Adipocyte (in vitro differentiated cells): ENCODE data around the gene SUPT3H.

Experiments
- DNase-seq: peaks from one replicate; pipeline ENCODE4 v3.0.0-alpha.2; 2015; ENCODE audit warnings: low read depth
- H3K27me3 ChIP-seq: replicated peaks from 2 replicates; pipeline ENCODE4 v1.7.0; 2013; ENCODE audit warnings: mild to moderate bottlenecking, low read length, moderate library complexity; ENCODE audit not compliant: control insufficient read depth, insufficient read depth
- H3K36me3 ChIP-seq: 2 replicates; pipeline ENCODE4 v1.7.0; 2013; ENCODE audit warnings: low read length, mild to moderate bottlenecking, moderate library complexity; ENCODE audit not compliant: control insufficient read depth, insufficient read depth, severe bottlenecking
- H3K4me1 ChIP-seq: 2 replicates; pipeline ENCODE4 v1.7.0; 2013; ENCODE audit warnings: mild to moderate bottlenecking, low read length, moderate library complexity; ENCODE audit not compliant: control insufficient read depth, insufficient read depth
- H3K4me3 ChIP-seq: 2 replicates; pipeline ENCODE4 v1.7.0; 2013; ENCODE audit warnings: mild to moderate bottlenecking, low read length, moderate library complexity
- H3K9ac ChIP-seq: 2 replicates; pipeline ENCODE4 v1.7.0; 2013; ENCODE audit warnings: mild to moderate bottlenecking, low read length, moderate library complexity
- H3K9me3 ChIP-seq: 2 replicates; pipeline ENCODE4 v1.7.0; 2013; ENCODE audit warnings: mild to moderate bottlenecking, low read length, moderate library complexity; ENCODE audit not compliant: control insufficient read depth

Gene SUPT3H

GRCh38 chr6:45012687-45013086 lies 365.0 kb downstream of the SUPT3H start:
- Histone ChIP-seq H3K4me1 (no peaks in the 10 kb centered on the region), H3K4me3 (no peak overlapping the region), H3K9me3 (peaks cover 3% of the 10 kb centered on the region), H3K27me3 (no peaks in the 10 kb centered on the region), H3K9ac (no peak overlapping the region), H3K36me3 (peaks cover 8% of the 10 kb centered on the region)
- DNase-seq, result no peak

- H3K27me3 ChIP-seq, result no peaks in the 10 kb centered on the region
- no peak overlapping the region for H3K9ac ChIP-seq
- peaks cover 8% of the 10 kb centered on the region for H3K36me3 ChIP-seq
- H3K9me3 ChIP-seq, result peaks cover 3% of the 10 kb centered on the region
- no peaks in the 10 kb centered on the region for H3K4me1 ChIP-seq
- no peak overlapping the region for H3K4me3 ChIP-seq
- no peak for DNase-seq
These were observed 368.2 kb downstream of the SUPT3H start for GRCh38 chr6:45009576-45009975.

- peaks cover 2% of the 10 kb centered on the region for H3K9me3 ChIP-seq
- H3K36me3 ChIP-seq, result no peaks in the 10 kb centered on the region
These were observed 370.8 kb downstream of the SUPT3H start for GRCh38 chr6:45006893-45007292.

GRCh38 chr6:45003961-45004360 lies 373.8 kb downstream of the SUPT3H start:
- DNase-seq, result no peak
- Histone ChIP-seq H3K9ac (no peak overlapping the region), H3K4me3 (no peak overlapping the region), H3K4me1 (no peaks in the 10 kb centered on the region), H3K36me3 (no peaks in the 10 kb centered on the region), H3K27me3 (no peaks in the 10 kb centered on the region), H3K9me3 (no peaks in the 10 kb centered on the region)

More at GRCh38 chr6:45006893-45007292, 370.8 kb downstream of the SUPT3H start:
- no peak overlapping the region for H3K9ac ChIP-seq
- no peak for DNase-seq
- H3K4me1 ChIP-seq, result no peaks in the 10 kb centered on the region
- no peak overlapping the region for H3K4me3 ChIP-seq
- no peaks in the 10 kb centered on the region for H3K27me3 ChIP-seq

GRCh38 chr6:45003387-45003786 lies 374.3 kb downstream of the SUPT3H start:
- DNase-seq, result no peak
- no peaks in the 10 kb centered on the region for H3K27me3 ChIP-seq

GRCh38 chr6:45002390-45003105 lies 375.2 kb downstream of the SUPT3H start:
- Histone ChIP-seq H3K9ac (no peak overlapping the region), H3K36me3 (no peaks in the 10 kb centered on the region), H3K4me1 (no peaks in the 10 kb centered on the region), H3K4me3 (no peak overlapping the region), H3K27me3 (no peaks in the 10 kb centered on the region), H3K9me3 (no peaks in the 10 kb centered on the region)
- peak; percentile 54 for DNase-seq

More at GRCh38 chr6:45003387-45003786, 374.3 kb downstream of the SUPT3H start:
- no peaks in the 10 kb centered on the region for H3K4me1 ChIP-seq
- H3K36me3 ChIP-seq, result no peaks in the 10 kb centered on the region
- no peaks in the 10 kb centered on the region for H3K9me3 ChIP-seq
- H3K9ac ChIP-seq, result no peak overlapping the region
- no peak overlapping the region for H3K4me3 ChIP-seq

GRCh38 chr6:45001663-45002062 lies 376.1 kb downstream of the SUPT3H start:
- DNase-seq, result peak; percentile 7
- no peak overlapping the region for H3K9ac ChIP-seq
- H3K9me3 ChIP-seq, result no peaks in the 10 kb centered on the region
- no peak overlapping the region for H3K4me3 ChIP-seq
- H3K4me1 ChIP-seq, result no peaks in the 10 kb centered on the region
- no peaks in the 10 kb centered on the region for H3K36me3 ChIP-seq
- H3K27me3 ChIP-seq, result no peaks in the 10 kb centered on the region

GRCh38 chr6:45000833-45001232 lies 376.9 kb downstream of the SUPT3H start:
- H3K9ac ChIP-seq, result no peak overlapping the region
- no peaks in the 10 kb centered on the region for H3K36me3 ChIP-seq
- DNase-seq, result no peak
- no peaks in the 10 kb centered on the region for H3K9me3 ChIP-seq
- H3K27me3 ChIP-seq, result no peaks in the 10 kb centered on the region
- H3K4me3 ChIP-seq, result no peak overlapping the region
- H3K4me1 ChIP-seq, result no peaks in the 10 kb centered on the region

- Histone ChIP-seq H3K4me3 (no peak overlapping the region), H3K36me3 (no peaks in the 10 kb centered on the region), H3K4me1 (no peaks in the 10 kb centered on the region), H3K9ac (no peak overlapping the region), H3K9me3 (no peaks in the 10 kb centered on the region), H3K27me3 (no peaks in the 10 kb centered on the region)
- DNase-seq, result no peak
These were observed 378.7 kb downstream of the SUPT3H start for GRCh38 chr6:44999066-44999465.

- H3K9me3 ChIP-seq, result no peaks in the 10 kb centered on the region
- no peak overlapping the region for H3K9ac ChIP-seq
- H3K4me1 ChIP-seq, result no peaks in the 10 kb centered on the region
- DNase-seq, result no peak
- no peaks in the 10 kb centered on the region for H3K27me3 ChIP-seq
- H3K4me3 ChIP-seq, result no peak overlapping the region
- no peaks in the 10 kb centered on the region for H3K36me3 ChIP-seq
These were observed 382.1 kb downstream of the SUPT3H start for GRCh38 chr6:44995486-44996132.

GRCh38 chr6:44989391-44989790 lies 388.3 kb downstream of the SUPT3H start:
- no peak overlapping the region for H3K4me3 ChIP-seq
- H3K4me1 ChIP-seq, result no peaks in the 10 kb centered on the region
- no peaks in the 10 kb centered on the region for H3K36me3 ChIP-seq
- H3K9ac ChIP-seq, result no peak overlapping the region
- H3K9me3 ChIP-seq, result no peaks in the 10 kb centered on the region
- H3K27me3 ChIP-seq, result no peaks in the 10 kb centered on the region
- DNase-seq, result no peak
